H1 (cell line): ENCODE results near the gene CDK5R1. TPM values are rescaled to one million over a fixed set of nuclear protein-coding genes. Genes with fewer than 3 reads are reported as not detected.
"Not testable (repeated sequence)": the region's sequence is repeated elsewhere in the genome, so short reads cannot be mapped to it uniquely, and the experiment has no call there.

ENCODE experiments used
- CTCF ChIA-PET: fragments of 300-600 bp; sonication (Branson Sonifier 250); formaldehyde crosslinking; loops from one replicate; lab custom pipeline; 2021; ENCODE audit not compliant: partially characterized antibody; lab: Charles Lee
- POLR2A ChIA-PET: fragments of 300-600 bp; sonication (Branson Sonifier 250); formaldehyde crosslinking; loops from one replicate; lab custom pipeline; 2021; ENCODE audit warnings: inconsistent platforms; ENCODE audit not compliant: partially characterized antibody; lab: Charles Lee
- DNase-seq, 2 experiments: peaks; one replicate each; pipeline versions ENCODE4 v3.0.0 to v3.0.0-alpha.2; 2010 to 2022; ENCODE audit warnings: low spot score in 2 of 2, low read depth in 1 of 2, mixed read lengths in 1 of 2
- FAIRE-seq: peaks from 2 replicates; lab custom pipeline; 2011; peaks lifted over from hg19 to GRCh38; lab: Jason Lieb, UNC
- H2AFZ ChIP-seq: 2 replicates; pipeline ENCODE4 v1.8.1; 2012; ENCODE audit warnings: low read length, inconsistent platforms
- H2AK5ac ChIP-seq: 2 replicates; pipeline ENCODE4 v1.6.1; 2013; ENCODE audit warnings: low read depth, low read length
- H2BK120ac ChIP-seq: replicated peaks from 2 replicates; pipeline ENCODE3; 2013; ENCODE audit warnings: low read depth, low read length, inconsistent platforms
- H2BK12ac ChIP-seq: 2 replicates; pipeline ENCODE4 v1.6.1; 2013; ENCODE audit warnings: low read depth, low read length
- H2BK15ac ChIP-seq: 2 replicates; pipeline ENCODE4 v1.6.1; 2013; ENCODE audit warnings: low read length
- H2BK20ac ChIP-seq: 2 replicates; pipeline ENCODE4 v1.6.1; 2013; ENCODE audit warnings: low read length
- H2BK5ac ChIP-seq: 2 replicates; pipeline ENCODE4 v1.6.1; 2013; ENCODE audit warnings: low read depth, low read length
- H3K14ac ChIP-seq: 2 replicates; pipeline ENCODE4 v1.6.1; 2013; ENCODE audit warnings: inconsistent platforms; ENCODE audit not compliant: insufficient read length
- H3K18ac ChIP-seq: 2 replicates; pipeline ENCODE4 v1.6.1; 2013; ENCODE audit warnings: low read length; ENCODE audit errors: extremely low read depth
- H3K23ac ChIP-seq: 2 replicates; pipeline ENCODE4 v1.6.1; 2013; ENCODE audit warnings: inconsistent platforms; ENCODE audit not compliant: insufficient read length
- H3K23me2 ChIP-seq: 2 replicates; pipeline ENCODE4 v1.6.1; 2013; ENCODE audit warnings: low read depth, low read length
- H3K27ac ChIP-seq: 2 replicates; pipeline ENCODE4 v1.6.1; 2011; ENCODE audit warnings: low read depth, low read length, inconsistent platforms
- H3K27me3 ChIP-seq, 4 experiments: replicated peaks in 1 of 4; 1 replicate in 1 of 4; 2 replicates in 3 of 4; pipeline versions ENCODE4 v1.6.1 to v1.8.1; 2011 to 2013; ENCODE audit warnings: low read length in 3 of 4, mild to moderate bottlenecking in 3 of 4, inconsistent platforms in 2 of 4, mixed read lengths in 2 of 4, moderate library complexity in 1 of 4; ENCODE audit not compliant: control insufficient read depth in 3 of 4, insufficient read depth in 3 of 4; ENCODE audit errors: extremely low read depth in 1 of 4
- H3K36me3 ChIP-seq, 4 experiments: 2 replicates each; pipeline versions ENCODE4 v1.6.1 to v1.8.1; 2011 to 2013; ENCODE audit warnings: mild to moderate bottlenecking in 4 of 4, low read length in 3 of 4, moderate library complexity in 2 of 4, control low read depth in 1 of 4, inconsistent platforms in 1 of 4; ENCODE audit not compliant: insufficient read depth in 4 of 4, control insufficient read depth in 2 of 4
- H3K4ac ChIP-seq: replicated peaks from 2 replicates; pipeline ENCODE3; 2013; ENCODE audit warnings: low read length, low read depth, mixed read lengths, inconsistent platforms; ENCODE audit not compliant: insufficient read length
- H3K4me1 ChIP-seq, 4 experiments: replicated peaks in 1 of 4; 1 replicate in 1 of 4; 2 replicates in 3 of 4; pipeline versions ENCODE4 v1.6.1 to v1.8.1; 2011 to 2013; ENCODE audit warnings: low read length in 3 of 4, inconsistent platforms in 2 of 4, mixed read lengths in 1 of 4; ENCODE audit not compliant: insufficient read depth in 4 of 4, control insufficient read depth in 3 of 4
- H3K4me2 ChIP-seq, 2 experiments: 2 replicates each; pipeline versions ENCODE4 v1.6.1 to v1.8.1; 2011 to 2013; ENCODE audit warnings: low read depth in 2 of 2, low read length in 2 of 2, control low read depth in 1 of 2, inconsistent platforms in 1 of 2, mild to moderate bottlenecking in 1 of 2; ENCODE audit not compliant: insufficient read depth in 1 of 2
- H3K4me3 ChIP-seq, 4 experiments: fragments of 200-600, 300-600 bp in 1 of 4; sonication (generic), shearing (Covaris generic), sonication (Bioruptor Twin) in 1 of 4; 2 replicates each; pipeline versions ENCODE4 v1.5.1 to v1.8.1; 2011 to 2016; ENCODE audit warnings: low read length in 4 of 4, low read depth in 3 of 4, control low read depth in 2 of 4, inconsistent platforms in 2 of 4, mild to moderate bottlenecking in 2 of 4, mixed read lengths in 1 of 4, moderate library complexity in 1 of 4; ENCODE audit not compliant: insufficient read depth in 2 of 4; ENCODE audit errors: extremely low read depth in 1 of 4
- H3K56ac ChIP-seq: replicated peaks from 2 replicates; pipeline ENCODE3; 2013; ENCODE audit warnings: low read depth, mild to moderate bottlenecking, mixed read lengths, low read length, inconsistent platforms; ENCODE audit not compliant: insufficient read length
- H3K79me1 ChIP-seq: 2 replicates; pipeline ENCODE4 v1.6.1; 2013; ENCODE audit warnings: low read depth, low read length, control low read depth
- H3K79me2 ChIP-seq, 2 experiments: 2 replicates each; pipeline versions ENCODE4 v1.6.1 to v1.8.1; 2012 to 2013; ENCODE audit warnings: low read length in 2 of 2, mild to moderate bottlenecking in 2 of 2, inconsistent platforms in 1 of 2; ENCODE audit not compliant: insufficient read depth in 2 of 2, control insufficient read depth in 1 of 2
- H3K9ac ChIP-seq, 4 experiments: replicated peaks in 1 of 4; 1 replicate in 1 of 4; 2 replicates in 3 of 4; pipeline versions ENCODE4 v1.6.1 to v1.8.1; 2011 to 2013; ENCODE audit warnings: low read depth in 3 of 4, low read length in 3 of 4, control low read depth in 2 of 4, mild to moderate bottlenecking in 2 of 4, moderate library complexity in 2 of 4, inconsistent platforms in 1 of 4; ENCODE audit errors: extremely low read depth in 1 of 4
- H3K9me3 ChIP-seq, 2 experiments: 2 replicates each; pipeline versions ENCODE4 v1.6.1 to v1.8.1; 2012 to 2013; ENCODE audit warnings: mild to moderate bottlenecking in 2 of 2, moderate library complexity in 2 of 2, control low read depth in 1 of 2, inconsistent platforms in 1 of 2, low read depth in 1 of 2, low read length in 1 of 2, mixed read lengths in 1 of 2; ENCODE audit not compliant: insufficient read depth in 2 of 2
- H4K20me1 ChIP-seq, 2 experiments: replicated peaks in 1 of 2; 2 replicates each; pipeline versions ENCODE3 to v1.8.1; 2011 to 2013; ENCODE audit warnings: inconsistent platforms in 2 of 2, low read length in 2 of 2, mild to moderate bottlenecking in 1 of 2; ENCODE audit not compliant: insufficient read depth in 2 of 2, control insufficient read depth in 1 of 2
- H4K5ac ChIP-seq: 2 replicates; pipeline ENCODE4 v1.6.1; 2013; ENCODE audit warnings: low read length, low read depth, mixed read lengths, inconsistent platforms; ENCODE audit not compliant: insufficient read length
- H4K8ac ChIP-seq: 2 replicates; pipeline ENCODE4 v1.8.0; 2013; ENCODE audit warnings: mild to moderate bottlenecking, moderate library complexity, low read length, inconsistent platforms; ENCODE audit not compliant: insufficient read depth; ENCODE audit errors: extremely low read depth
- H4K91ac ChIP-seq: replicated peaks from 2 replicates; pipeline ENCODE3; 2013; ENCODE audit warnings: low read length, mixed read lengths, inconsistent platforms; ENCODE audit not compliant: insufficient read length
- FOSL1 ChIP-seq: IDR thresholded peaks from 2 replicates; pipeline ENCODE4 v1.6.1; 2011; ENCODE audit warnings: mild to moderate bottlenecking, low read depth, low read length, moderate library complexity; ENCODE audit not compliant: insufficient read depth
- RAD21 ChIP-seq, 2 experiments: IDR thresholded peaks in 1 of 2; conservative IDR thresholded peaks in 1 of 2; 2 replicates each; pipeline ENCODE4 v1.6.1; 2011; ENCODE audit warnings: low read depth in 2 of 2, low read length in 2 of 2, improper control_type of control experiment in 1 of 2, inconsistent platforms in 1 of 2, mild to moderate bottlenecking in 1 of 2, moderate library complexity in 1 of 2
- TCF12 ChIP-seq: IDR thresholded peaks from 2 replicates; pipeline ENCODE4 v1.6.1; 2011; ENCODE audit warnings: low read depth, mild to moderate bottlenecking, low read length
- WGBS, 2 experiments: shearing (Covaris generic) in 1 of 2; methylation state at CpG; one replicate each; pipeline versions ENCODE4 v1.1.6 to v1.1.7; 2013 to 2015; ENCODE audit warnings: low lambda C conversion rate in 2 of 2, mixed read lengths in 2 of 2, inconsistent platforms in 1 of 2, low coverage in 1 of 2, missing lambda C conversion rate in 1 of 2; ENCODE audit not compliant: insufficient replicate concordance in 2 of 2, insufficient coverage in 1 of 2, insufficient read length in 1 of 2; ENCODE audit errors: extremely low coverage in 1 of 2, missing lambda C conversion rate in 1 of 2; 5-methylcytosine and 5-hydroxymethylcytosine counted together
- polyA plus RNA-seq, 7 experiments: library from polyadenylated mRNA; depleted of rRNA in 3 of 7; stranded (reverse) in 5 of 7; unstranded in 2 of 7; fragments of >200 nt in 5 of 7; fragments of 200-250 nt in 2 of 7; gene quantifications; 1 replicate in 5 of 7; 2 replicates in 1 of 7; 4 replicates in 1 of 7; pipeline versions ENCODE4 v1.2.1 to v1.2.3, GENCODE V29; 2011 to 2013; ENCODE audit warnings: missing spikeins in 2 of 7, mixed read lengths in 2 of 7
- total RNA-seq: library from RNA; stranded (reverse); fragmentation: NEBNext Ultra II Directional; extraction: Animal tissue kit (Norgen Biotek cat#: 25700); gene quantifications from 2 replicates; pipeline ENCODE4 v1.2.1, GENCODE V29; 2021

The CDK5R1 gene
- total and polyA plus RNA-seq, 2 of the 8 experiments (the other 6 are each of a cell fraction or from before 2014, with no cell fraction given), result 2.7 to 9.9 TPM

DNA sequence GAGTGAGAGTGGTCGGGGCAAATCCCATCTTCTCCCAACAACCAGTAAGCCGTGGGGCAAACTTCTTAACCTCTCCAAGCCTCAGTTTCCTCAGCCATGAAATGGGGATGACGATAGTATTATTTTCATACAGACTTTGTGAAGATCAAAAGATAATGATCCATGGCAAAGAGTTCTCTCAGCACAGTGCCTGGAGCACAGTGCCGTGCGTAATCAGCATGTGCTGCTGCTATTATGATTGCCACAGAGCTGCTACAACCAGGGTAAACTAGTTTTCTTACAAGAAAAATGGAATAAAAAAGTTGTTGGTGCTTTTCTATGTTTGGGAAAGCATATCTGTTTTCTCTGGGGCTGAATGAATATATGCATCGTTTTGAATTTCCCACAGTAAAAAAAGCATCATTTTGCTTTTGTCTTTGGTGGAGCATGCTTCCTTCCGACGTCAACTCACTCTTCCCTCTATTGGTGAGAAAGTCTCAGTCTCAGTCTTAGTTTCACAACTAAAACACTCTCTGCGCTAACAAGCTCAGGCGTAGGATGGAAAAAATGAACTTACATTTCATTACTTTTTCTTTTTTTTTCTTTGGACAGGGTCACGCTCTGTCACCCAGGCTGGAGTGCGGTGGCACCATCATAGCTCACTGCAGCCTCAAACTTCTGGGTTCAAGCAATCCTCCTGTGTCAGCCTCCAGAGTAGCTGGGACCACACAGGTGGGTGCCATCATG is 37.2 kb downstream of the CDK5R1 start (continued):
- TF ChIP-seq FOSL1 (no peak), TCF12 (no peak), RAD21 (IDR thresholded peaks at IDR 0.05 in 1 of 2, conservative IDR thresholded peaks at IDR 0.05 in 1 of 2; ENCODE audit: low read depth in 2 of 2, low read length in 2 of 2) (no peak)

GRCh38 chr17:32524553-32524880 is 37.7 kb downstream of the CDK5R1 start:
- H3K56ac ChIP-seq, H3K14ac ChIP-seq, H4K8ac ChIP-seq, H4K20me1 ChIP-seq, H3K4ac ChIP-seq, H2BK5ac ChIP-seq, H3K79me2 ChIP-seq, H2AFZ ChIP-seq, H2BK12ac ChIP-seq, FAIRE-seq, H3K36me3 ChIP-seq, H3K4me2 ChIP-seq, H4K5ac ChIP-seq, POLR2A ChIA-PET, H3K27me3 ChIP-seq, H3K27ac ChIP-seq, H3K9ac ChIP-seq, H4K91ac ChIP-seq, H3K9me3 ChIP-seq, H2AK5ac ChIP-seq, H2BK20ac ChIP-seq, H3K4me3 ChIP-seq, H3K23ac ChIP-seq, DNase-seq, H3K79me1 ChIP-seq, H2BK15ac ChIP-seq, H3K23me2 ChIP-seq, H3K18ac ChIP-seq, H2BK120ac ChIP-seq: not testable (repeated sequence)
- peaks cover 10 to 22% (median 14%) of the 10 kb centered on the region in 4 experiments for H3K4me1 ChIP-seq
- WGBS, 2 experiments, result 95% methylated on average over 5 of the region's 6 CpGs; no CpG with 5 or more reads in 1 of the 2 experiments
- CTCF ChIA-PET, result interaction anchor here (0.6 to 2.3 kb wide), 2 partner anchors 28 to 451 kb away, joined by 3 to 5 read pairs; no protein-coding TSS in a partner anchor
